ENCODE results near the gene BUB1B. TPM values are rescaled to one million over a fixed set of nuclear protein-coding genes. Genes with fewer than 3 reads are reported as not detected.
A peak's percentile ranks its signal among the peaks of the same experiment; 100 is the strongest.

Gene BUB1B
- total and polyA plus RNA-seq, 9 of the 15 experiments (the other 6 are each of a cell fraction or from before 2014, with no cell fraction given), result 28.7 to 113 (median 82.2) TPM

DNA sequence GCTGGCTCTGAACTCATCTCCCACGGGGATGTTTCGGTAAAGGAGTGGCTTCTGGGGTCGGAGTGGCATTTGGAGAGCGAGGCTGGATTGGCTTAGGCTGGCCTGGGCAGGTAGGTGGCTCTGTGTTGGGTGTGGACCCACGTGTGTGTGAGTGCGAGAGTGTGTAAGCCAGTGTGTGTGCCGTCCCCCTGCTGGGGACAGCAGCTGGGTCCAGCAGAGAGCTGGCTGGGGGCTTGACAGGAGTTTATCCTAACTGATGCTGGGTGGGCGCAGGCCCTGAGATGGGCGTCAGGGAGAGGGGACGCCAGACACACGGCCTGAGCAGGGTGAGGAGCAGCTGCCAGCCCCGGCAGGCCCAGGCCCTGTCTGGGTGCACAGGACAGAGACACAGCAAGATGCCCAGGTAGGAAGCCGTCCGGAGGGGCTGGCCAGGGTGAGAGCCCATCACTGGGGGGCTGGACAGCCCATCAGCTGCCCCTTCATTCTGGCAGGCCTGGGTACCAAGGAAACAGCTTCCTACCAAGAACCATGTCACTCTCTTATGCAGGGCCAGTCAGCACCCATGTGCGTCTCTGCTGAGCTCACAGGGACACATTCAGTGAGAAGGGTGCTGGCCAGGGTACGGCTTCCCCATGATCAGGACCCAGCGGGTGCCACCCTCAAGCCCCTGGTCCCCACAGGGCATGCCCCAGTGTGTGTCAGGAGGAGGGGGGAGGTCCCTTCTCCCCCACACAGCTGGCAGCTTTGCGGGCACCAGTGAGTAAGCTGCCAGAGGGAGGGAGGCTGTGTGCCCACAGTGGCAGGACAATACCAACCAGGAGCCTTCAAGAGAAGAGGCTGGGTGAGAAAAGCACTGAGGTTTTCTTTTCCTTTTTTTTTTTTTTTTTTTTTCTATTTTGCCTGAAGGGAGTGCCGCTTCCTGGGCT is 79.1 kb downstream of the BUB1B start:
- Histone ChIP-seq H3K9ac (ENCODE audit: insufficient read depth in 1 of 2, low read depth in 2 of 2, low read length in 2 of 2) (peak overlapping the region; percentile 10 to 84; a peak in 3 of 4 replicates), H3K4me2 (ENCODE audit: insufficient read depth, low read length) (peak overlapping the region; percentile 71), H3K9me1 (ENCODE audit: control insufficient read depth, insufficient read depth, low read length) (no peaks in the 10 kb centered on the region), H3K36me3 (ENCODE audit: control insufficient read depth, insufficient read depth, low read length) (no peaks in the 10 kb centered on the region), H3K4me3 (no peak overlapping the region), H4K20me1 (replicated peaks; ENCODE audit: control insufficient read depth, insufficient read depth, low read length) (0 out of 2 replicates have a peak, but pooled peaks cover 3% of the 10 kb centered on the region), H3K4me1 (replicated peaks in 1 of 2; ENCODE audit: control insufficient read depth in 2 of 2, insufficient read depth in 2 of 2, low read length in 2 of 2) (peaks cover 26 to 41% of the 10 kb centered on the region in 2 experiments; a peak in 4 of 5 replicates), H3K27me3 (ENCODE audit: control insufficient read depth in 2 of 2, insufficient read depth in 2 of 2, low read length in 2 of 2) (peaks cover 0 to 7% of the 10 kb centered on the region in 2 experiments; a peak in 1 of 5 replicates), H3K79me2 (ENCODE audit: control insufficient read depth, insufficient read depth, low read length) (no peaks in the 10 kb centered on the region), H3K9me3 (replicated peaks; ENCODE audit: control insufficient read depth, insufficient read depth, low read depth, low read length) (no peaks in the 10 kb centered on the region), H3K27ac (ENCODE audit: extremely low read depth, low read depth, low read length) (no peak overlapping the region), H2AFZ (ENCODE audit: low read depth, low read length) (peak overlapping the region; percentile 75; the same call in 1 of the 2 replicates)
- WGBS (ENCODE audit: insufficient coverage, low coverage, missing lambda C conversion rate), result 54% methylated on average over 16 of the region's 19 CpGs
- DNase-seq (ENCODE audit: extremely low read depth in 1 of 4, low spot score in 3 of 4) (peak in 1 of 4 experiments; percentile 7), ATAC-seq (no peak; the same call in 2 of the 3 replicates), FAIRE-seq (no peak)
- ChIA-PET CTCF (ENCODE audit: low intra/inter-chr PET ratio) (no interaction called here), POLR2A (interaction anchor here (0.6 to 1.8 kb wide), 4 partner anchors 15 to 39 kb away, joined by 3 to 6 read pairs (median 3); no protein-coding TSS in a partner anchor)
- TF ChIP-seq KAT7 (CRISPR knock-in tag; IDR thresholded peaks at IDR 0.05; ENCODE audit: borderline replicate concordance), result peak; percentile 44; the same call in 1 of the 2 replicates
- no peak for TF ChIP-seq NBN (IDR thresholded peaks at IDR 0.05; ENCODE audit: low read depth)
- TF ChIP-seq, protein P1, sequence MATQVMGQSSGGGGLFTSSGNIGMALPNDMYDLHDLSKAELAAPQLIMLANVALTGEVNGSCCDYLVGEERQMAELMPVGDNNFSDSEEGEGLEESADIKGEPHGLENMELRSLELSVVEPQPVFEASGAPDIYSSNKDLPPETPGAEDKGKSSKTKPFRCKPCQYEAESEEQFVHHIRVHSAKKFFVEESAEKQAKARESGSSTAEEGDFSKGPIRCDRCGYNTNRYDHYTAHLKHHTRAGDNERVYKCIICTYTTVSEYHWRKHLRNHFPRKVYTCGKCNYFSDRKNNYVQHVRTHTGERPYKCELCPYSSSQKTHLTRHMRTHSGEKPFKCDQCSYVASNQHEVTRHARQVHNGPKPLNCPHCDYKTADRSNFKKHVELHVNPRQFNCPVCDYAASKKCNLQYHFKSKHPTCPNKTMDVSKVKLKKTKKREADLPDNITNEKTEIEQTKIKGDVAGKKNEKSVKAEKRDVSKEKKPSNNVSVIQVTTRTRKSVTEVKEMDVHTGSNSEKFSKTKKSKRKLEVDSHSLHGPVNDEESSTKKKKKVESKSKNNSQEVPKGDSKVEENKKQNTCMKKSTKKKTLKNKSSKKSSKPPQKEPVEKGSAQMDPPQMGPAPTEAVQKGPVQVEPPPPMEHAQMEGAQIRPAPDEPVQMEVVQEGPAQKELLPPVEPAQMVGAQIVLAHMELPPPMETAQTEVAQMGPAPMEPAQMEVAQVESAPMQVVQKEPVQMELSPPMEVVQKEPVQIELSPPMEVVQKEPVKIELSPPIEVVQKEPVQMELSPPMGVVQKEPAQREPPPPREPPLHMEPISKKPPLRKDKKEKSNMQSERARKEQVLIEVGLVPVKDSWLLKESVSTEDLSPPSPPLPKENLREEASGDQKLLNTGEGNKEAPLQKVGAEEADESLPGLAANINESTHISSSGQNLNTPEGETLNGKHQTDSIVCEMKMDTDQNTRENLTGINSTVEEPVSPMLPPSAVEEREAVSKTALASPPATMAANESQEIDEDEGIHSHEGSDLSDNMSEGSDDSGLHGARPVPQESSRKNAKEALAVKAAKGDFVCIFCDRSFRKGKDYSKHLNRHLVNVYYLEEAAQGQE (IDR thresholded peaks at IDR 0.05; ENCODE audit: borderline replicate concordance), result no peak
- TF ChIP-seq, protein P1 (CRISPR knock-in tag; IDR thresholded peaks at IDR 0.05; ENCODE audit: low read depth), result no peak
- TF ChIP-seq ZNF23 (CRISPR knock-in tag; IDR thresholded peaks at IDR 0.05), result no peak
- TF ChIP-seq WHSC1 (IDR thresholded peaks at IDR 0.05; ENCODE audit: low read length), result no peak
- no peak for TF ChIP-seq SP1 (CRISPR knock-in tag; IDR thresholded peaks at IDR 0.05)
- intact Hi-C loops (cut with micrococcal nuclease) (no loop called here), in situ Hi-C loops (cut with MboI) (no loop called here)
- BruUV-seq (replicated peaks), result no TSS peak

All from K562 (cell line).